Lower leg skin (tissue), 3 donors: ENCODE data around the gene LILRB4.
"Not testable (repeated sequence)": the region's sequence is repeated elsewhere in the genome, so short reads cannot be mapped to it uniquely, and the experiment has no call there.

Experiments used
- CTCF ChIP-seq, 3 donors: fragments of 450-650 bp; IDR thresholded peaks; one replicate each; pipeline ENCODE4 v1.5.1; 2016; ENCODE audit warnings: antibody characterized with exemption in 3 of 3, mild to moderate bottlenecking in 3 of 3, moderate library complexity in 2 of 3
- POLR2A ChIP-seq, 2 donors: fragments of 450-650 bp; IDR thresholded peaks; one replicate each; pipeline ENCODE4 v1.6.1; 2016 to 2017; ENCODE audit warnings: antibody characterized with exemption in 2 of 2, mild to moderate bottlenecking in 1 of 2, moderate library complexity in 1 of 2

DNA sequence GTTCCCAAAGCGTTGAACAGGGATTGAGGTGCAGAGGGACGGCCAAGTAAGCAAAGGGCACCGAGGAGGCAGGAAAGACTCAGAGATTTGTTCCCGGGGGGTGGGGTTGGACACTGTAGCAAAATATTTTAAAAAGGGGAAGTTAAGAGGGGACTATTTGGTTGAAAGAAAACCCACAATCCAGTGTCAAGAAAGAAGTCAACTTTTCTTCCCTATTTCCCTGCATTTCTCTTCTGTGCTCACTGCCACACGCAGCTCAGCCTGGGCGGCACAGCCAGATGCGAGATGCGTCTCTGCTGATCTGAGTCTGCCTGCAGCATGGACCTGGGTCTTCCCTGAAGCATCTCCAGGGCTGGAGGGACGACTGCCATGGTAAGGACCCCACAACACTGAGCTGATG is 32.5 kb upstream of the LILRB4 start, which contains the start of gene LILRB1:
- not testable (repeated sequence) for TF ChIP-seq CTCF, POLR2A (IDR thresholded peaks at IDR 0.05)
